GM21360 (cell line): Measurements from ENCODE around the gene PPP1R12A.
"Not testable (repeated sequence)": the region's sequence is repeated elsewhere in the genome, so short reads cannot be mapped to it uniquely, and the experiment has no call there.

Experiments used
- ATAC-seq: cut with Tn5 transposase; IDR thresholded peaks from one replicate; pipeline ENCODE4 v1.9.1; 2021; ENCODE audit warnings: mild to moderate bottlenecking, moderate library complexity; ENCODE audit not compliant: unreplicated experiment

Gene PPP1R12A

GRCh38 chr12:79844693-79845092 lies 90.2 kb downstream of the PPP1R12A start:
- ATAC-seq: no peak

- no peak for ATAC-seq
Observed at GRCh38 chr12:79843978-79844377, 90.9 kb downstream of the PPP1R12A start.

GRCh38 chr12:79842630-79843029 lies 92.3 kb downstream of the PPP1R12A start:
- no peak for ATAC-seq

- no peak for ATAC-seq
Observed at GRCh38 chr12:79841878-79842265, 93.0 kb downstream of the PPP1R12A start.

GRCh38 chr12:79841248-79841877 lies 93.5 kb downstream of the PPP1R12A start:
- no peak for ATAC-seq

- ATAC-seq: no peak
Observed at GRCh38 chr12:79838359-79838758, 96.5 kb downstream of the PPP1R12A start.

GRCh38 chr12:79837575-79837974 lies 97.3 kb downstream of the PPP1R12A start:
- ATAC-seq: no peak

- ATAC-seq: no peak
Observed at GRCh38 chr12:79835377-79835843, 99.5 kb downstream of the PPP1R12A start.

- ATAC-seq: no peak
Observed at GRCh38 chr12:79834712-79835376, 100.1 kb downstream of the PPP1R12A start.

GRCh38 chr12:79830440-79830839 lies 104.5 kb downstream of the PPP1R12A start:
- no peak for ATAC-seq

- ATAC-seq: no peak
Observed at GRCh38 chr12:79828924-79829323, 106.0 kb downstream of the PPP1R12A start.

- no peak for ATAC-seq
Observed at GRCh38 chr12:79827484-79827883, 107.4 kb downstream of the PPP1R12A start.

GRCh38 chr12:79826267-79827128 lies 108.4 kb downstream of the PPP1R12A start:
- no peak for ATAC-seq

GRCh38 chr12:79822475-79822874 lies 112.4 kb downstream of the PPP1R12A start:
- ATAC-seq: no peak

GRCh38 chr12:79818856-79819255 lies 116.0 kb downstream of the PPP1R12A start:
- ATAC-seq: no peak

- not testable (repeated sequence) for ATAC-seq
Observed at GRCh38 chr12:79784366-79785065, 150.4 kb downstream of the PPP1R12A start.

GRCh38 chr12:79782172-79782900 lies 152.6 kb downstream of the PPP1R12A start:
- no peak for ATAC-seq

- ATAC-seq: no peak
Observed at GRCh38 chr12:79778802-79779448, 156.0 kb downstream of the PPP1R12A start.

GRCh38 chr12:79776111-79776510 lies 158.8 kb downstream of the PPP1R12A start:
- no peak for ATAC-seq
